Stomach (tissue), 9 donors: ENCODE measurements around the gene FITM1. TPM values are rescaled to one million over a fixed set of nuclear protein-coding genes. Genes with fewer than 3 reads are reported as not detected.

Experiments used
- DNase-seq, 2 donors: peaks; one replicate each; pipeline versions ENCODE4 v3.0.0 to v3.0.0-alpha.2; 2013 to 2019
- H3K27ac ChIP-seq, 5 donors: fragments of 200-600 bp in 4 of 5; sonication (generic) in 4 of 5; one replicate each; pipeline ENCODE4 v1.5.1; 2013 to 2019; ENCODE audit warnings: mild to moderate bottlenecking in 1 of 5, moderate library complexity in 1 of 5
- H3K27me3 ChIP-seq, 3 donors: fragments of 200-600 bp; sonication (generic); one replicate each; pipeline ENCODE4 v1.5.1; 2017 to 2019; ENCODE audit warnings: mixed run types in 1 of 3
- H3K36me3 ChIP-seq, 4 donors: fragments of 200-600 bp; sonication (generic); 1 replicate in 3 of 4; 2 replicates in 1 of 4; pipeline ENCODE4 v1.5.1; 2016 to 2019
- H3K4me1 ChIP-seq, 4 donors: fragments of 200-600 bp; sonication (generic); one replicate each; pipeline ENCODE4 v1.5.1; 2016 to 2019
- H3K4me3 ChIP-seq, 4 donors: fragments of 200-600 bp; sonication (generic) in 3 of 4; one replicate each; pipeline ENCODE4 v1.5.1; 2016 to 2019; ENCODE audit warnings: mild to moderate bottlenecking in 1 of 4
- H3K9me3 ChIP-seq, 4 donors: fragments of 200-600 bp; sonication (generic); one replicate each; pipeline ENCODE4 v1.5.1; 2016 to 2019
- EP300 ChIP-seq: sonication (generic); formaldehyde crosslinking; IDR thresholded peaks from one replicate; pipeline ENCODE4 v1.6.1; 2017; ENCODE audit warnings: antibody characterized with exemption
- POLR2A ChIP-seq, 4 donors: fragments of 450-650 bp; IDR thresholded peaks; one replicate each; pipeline ENCODE4 v1.6.1; 2016; ENCODE audit warnings: antibody characterized with exemption in 4 of 4, control low read depth in 2 of 4, mild to moderate bottlenecking in 1 of 4, moderate library complexity in 1 of 4
- POLR2AphosphoS5 ChIP-seq, 3 donors: sonication (generic); formaldehyde crosslinking; IDR thresholded peaks; one replicate each; pipeline ENCODE4 v1.6.1; 2016; ENCODE audit warnings: antibody characterized with exemption in 3 of 3
- WGBS, 5 donors: extraction: QIAGEN DNeasy Blood & Tissue Kit in 3 of 5; methylation state at CpG; one replicate each; pipeline versions ENCODE4 v1.1.5 to v1.1.7; 2013 to 2018; 5-methylcytosine and 5-hydroxymethylcytosine counted together
- intact Hi-C: fragments of 100-400 bp; cut with DNase I; formaldehyde crosslinking; loops from one replicate; pipeline ENCODE4 v1.15.1; 2023; ENCODE audit warnings: low total_unique reads
- polyA plus RNA-seq, 3 donors: library from polyadenylated mRNA; stranded (reverse); fragments of 200-250 nt; gene quantifications; one replicate each; pipeline ENCODE4 v1.2.3, GENCODE V29; 2013
- total RNA-seq, 5 donors: library from RNA; depleted of rRNA; stranded (reverse); fragments of >200 nt; gene quantifications; one replicate each; pipeline versions ENCODE4 v1.1.0 to v1.2.3, GENCODE V29; 2014 to 2016
- TF ChIP-seq, protein P1 (sequence below), 7 experiments: fragments of 450-650 bp in 4 of 7; fragments of 200-600 bp in 3 of 7; sonication (generic) in 3 of 7; IDR thresholded peaks; one replicate each; pipeline ENCODE4 v1.5.1; 2016 to 2019; ENCODE audit warnings: antibody characterized with exemption in 7 of 7, control low read depth in 2 of 7, mild to moderate bottlenecking in 1 of 7
- donor health status: healthy with polysubstance abuse.
- donor health status: Bipolar disorder and iron deficiency.
- donor health status: healthy.

Gene FITM1
- total and polyA plus RNA-seq, 8 donors, result 0.87 to 80.5 (median 2.2) TPM; not detected in 3

DNA sequence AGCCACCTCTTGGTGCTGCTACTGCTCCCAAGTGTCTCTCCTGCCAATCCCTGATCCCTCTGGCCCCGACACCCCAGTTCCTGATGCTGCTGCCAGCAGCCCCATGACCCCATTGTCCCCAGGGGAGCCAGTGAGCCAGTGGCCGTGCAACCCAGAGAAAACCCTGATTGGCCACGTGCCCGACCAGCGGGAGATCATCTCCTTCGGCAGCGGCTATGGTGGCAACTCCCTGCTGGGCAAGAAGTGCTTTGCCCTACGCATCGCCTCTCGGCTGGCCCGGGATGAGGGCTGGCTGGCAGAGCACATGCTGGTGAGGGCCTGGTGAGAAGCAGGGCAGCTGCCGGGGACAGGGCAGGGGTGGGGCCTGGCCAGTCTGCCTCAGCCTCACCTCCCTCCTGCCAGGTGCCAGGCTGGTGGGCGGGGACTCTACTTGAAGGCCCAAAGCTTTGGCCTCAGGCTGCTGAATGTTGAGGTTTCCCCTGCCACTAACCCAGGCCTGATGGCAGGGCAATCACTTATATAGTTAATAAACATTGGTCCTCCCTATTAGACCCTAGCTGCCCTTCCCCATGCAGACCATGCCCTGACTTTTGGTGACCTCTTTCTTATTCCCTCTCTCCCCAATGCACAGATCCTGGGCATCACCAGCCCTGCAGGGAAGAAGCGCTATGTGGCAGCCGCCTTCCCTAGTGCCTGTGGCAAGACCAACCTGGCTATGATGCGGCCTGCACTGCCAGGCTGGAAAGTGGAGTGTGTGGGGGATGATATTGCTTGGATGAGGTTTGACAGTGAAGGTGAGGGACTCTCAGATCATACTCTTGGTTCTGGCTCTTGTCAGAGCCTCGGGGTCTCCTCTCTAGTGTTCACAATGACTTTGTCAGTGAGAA lies 31.3 kb upstream of the FITM1 start:
- intact Hi-C loops, result no loop called here
- 58 to 69% (median 63%) methylated on average over 11 to 17 of the region's 17 CpGs for WGBS, 5 donors
- H3K27ac ChIP-seq, result no peak overlapping the region
- peaks cover 0 to 54% (median 47%) of the 10 kb centered on the region in 4 donors for H3K36me3 ChIP-seq
- H3K4me3 ChIP-seq, result no peak overlapping the region
- H3K4me1 ChIP-seq, result peaks cover 0 to 21% (median 20%) of the 10 kb centered on the region in 4 donors
- no peaks in the 10 kb centered on the region for H3K9me3 ChIP-seq
- H3K27me3 ChIP-seq, result no peaks in the 10 kb centered on the region
- TF ChIP-seq POLR2AphosphoS5 (IDR thresholded peaks at IDR 0.05) (no peak), POLR2A (IDR thresholded peaks at IDR 0.05) (no peak), EP300 (no peak)
- TF ChIP-seq, protein P1, sequence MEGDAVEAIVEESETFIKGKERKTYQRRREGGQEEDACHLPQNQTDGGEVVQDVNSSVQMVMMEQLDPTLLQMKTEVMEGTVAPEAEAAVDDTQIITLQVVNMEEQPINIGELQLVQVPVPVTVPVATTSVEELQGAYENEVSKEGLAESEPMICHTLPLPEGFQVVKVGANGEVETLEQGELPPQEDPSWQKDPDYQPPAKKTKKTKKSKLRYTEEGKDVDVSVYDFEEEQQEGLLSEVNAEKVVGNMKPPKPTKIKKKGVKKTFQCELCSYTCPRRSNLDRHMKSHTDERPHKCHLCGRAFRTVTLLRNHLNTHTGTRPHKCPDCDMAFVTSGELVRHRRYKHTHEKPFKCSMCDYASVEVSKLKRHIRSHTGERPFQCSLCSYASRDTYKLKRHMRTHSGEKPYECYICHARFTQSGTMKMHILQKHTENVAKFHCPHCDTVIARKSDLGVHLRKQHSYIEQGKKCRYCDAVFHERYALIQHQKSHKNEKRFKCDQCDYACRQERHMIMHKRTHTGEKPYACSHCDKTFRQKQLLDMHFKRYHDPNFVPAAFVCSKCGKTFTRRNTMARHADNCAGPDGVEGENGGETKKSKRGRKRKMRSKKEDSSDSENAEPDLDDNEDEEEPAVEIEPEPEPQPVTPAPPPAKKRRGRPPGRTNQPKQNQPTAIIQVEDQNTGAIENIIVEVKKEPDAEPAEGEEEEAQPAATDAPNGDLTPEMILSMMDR (IDR thresholded peaks at IDR 0.05), result no peak
- DNase-seq, result peak in 1 of 2 donors; percentile 69

DNA sequence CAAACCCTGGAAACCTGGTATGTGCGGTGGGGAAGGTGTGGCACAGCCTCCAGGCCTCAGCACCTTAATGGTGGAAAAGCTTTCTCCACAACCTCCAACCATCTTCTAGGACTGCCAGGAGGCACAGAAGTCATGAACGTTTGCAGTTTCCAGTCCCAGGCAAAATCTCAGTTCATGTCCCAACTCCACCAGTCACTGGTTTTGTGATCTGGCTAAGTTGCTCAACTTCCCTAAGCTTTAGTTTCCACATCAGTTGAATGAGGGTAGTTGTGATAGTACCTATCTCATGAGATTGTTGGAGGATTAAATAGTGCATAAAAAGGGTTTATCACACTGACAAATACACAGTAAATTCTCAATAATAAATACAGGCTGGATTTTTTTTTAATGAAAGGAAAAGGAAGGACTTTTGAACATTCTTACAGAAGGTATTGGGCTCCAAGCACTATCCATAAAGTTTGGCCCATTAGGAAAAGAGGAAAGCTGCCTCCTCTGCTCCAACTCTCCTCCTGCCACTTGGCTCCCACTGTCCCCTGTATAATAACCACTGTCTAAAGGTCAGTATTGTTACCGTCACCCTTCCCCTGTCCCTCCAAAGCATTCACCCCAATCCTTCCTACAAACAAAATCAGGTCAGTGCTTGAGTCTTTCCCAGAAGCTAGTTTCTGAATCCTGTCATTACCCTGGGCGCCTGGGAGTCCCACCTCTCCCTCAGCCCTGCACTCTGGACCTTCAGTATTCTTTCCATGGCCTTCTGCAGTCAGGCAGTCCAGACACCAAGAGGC lies 30.1 kb upstream of the FITM1 start:
- no peaks in the 10 kb centered on the region for H3K27me3 ChIP-seq
- no peaks in the 10 kb centered on the region for H3K9me3 ChIP-seq
- H3K36me3 ChIP-seq, result peaks cover 0 to 60% (median 47%) of the 10 kb centered on the region in 4 donors
- WGBS, 5 donors, result 78 to 94% (median 88%) methylated on average over 4 of the region's 4 CpGs
- no peak overlapping the region for H3K4me3 ChIP-seq
- TF ChIP-seq, protein P1 (IDR thresholded peaks at IDR 0.05), result no peak
- TF ChIP-seq EP300, result no peak
- no peak for TF ChIP-seq POLR2AphosphoS5 (IDR thresholded peaks at IDR 0.05)
- TF ChIP-seq POLR2A (IDR thresholded peaks at IDR 0.05), result no peak
- peaks cover 0 to 13% (median 11%) of the 10 kb centered on the region in 4 donors for H3K4me1 ChIP-seq
- H3K27ac ChIP-seq, result no peak overlapping the region
- no peak for DNase-seq
- intact Hi-C loops, result loop anchor here (10.0 kb wide), 1 partner anchor 46 kb away; the partner anchor contains the start of gene CARMIL3

DNA sequence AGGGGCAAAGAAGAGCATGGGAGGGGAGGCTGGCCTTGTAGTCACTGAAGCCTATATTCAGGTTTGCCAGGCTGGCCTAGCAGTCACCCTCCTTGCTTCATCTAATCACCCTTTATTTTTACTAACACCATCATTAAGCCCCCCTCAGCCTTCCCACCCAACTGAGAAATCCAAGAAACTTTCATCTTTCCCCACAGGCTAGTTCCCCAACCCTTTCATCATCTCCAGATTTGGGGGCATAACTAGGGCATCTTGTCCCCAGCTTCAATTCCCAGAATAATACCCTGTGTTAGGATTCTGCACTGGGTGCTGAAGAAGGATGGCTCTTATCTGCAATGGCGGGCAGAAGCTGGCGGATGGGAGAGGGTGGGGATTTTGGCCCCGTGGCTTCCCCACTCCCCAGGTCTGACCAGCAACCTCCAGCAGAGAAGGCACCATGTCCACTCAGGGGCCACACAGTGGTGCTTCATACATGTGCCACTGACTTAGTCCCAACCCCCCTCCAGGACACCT lies 29.4 kb upstream of the FITM1 start:
- H3K27ac ChIP-seq, result no peak overlapping the region
- H3K27me3 ChIP-seq, result no peaks in the 10 kb centered on the region
- H3K36me3 ChIP-seq, result peaks cover 0 to 60% (median 47%) of the 10 kb centered on the region in 4 donors
- WGBS, 5 donors, result 93 to 100% (median 95%) methylated on average over 3 of the region's 3 CpGs
- H3K4me1 ChIP-seq, result peaks cover 0 to 7% (median 6%) of the 10 kb centered on the region in 4 donors
- TF ChIP-seq, protein P1 (IDR thresholded peaks at IDR 0.05), result no peak
- TF ChIP-seq POLR2A (IDR thresholded peaks at IDR 0.05) (no peak), POLR2AphosphoS5 (IDR thresholded peaks at IDR 0.05) (no peak), EP300 (no peak)
- no peaks in the 10 kb centered on the region for H3K9me3 ChIP-seq
- intact Hi-C loops, result loop anchor here (10.0 kb wide), 1 partner anchor 46 kb away; the partner anchor contains the start of gene CARMIL3
- H3K4me3 ChIP-seq, result no peak overlapping the region
- no peak for DNase-seq
